ENCODE results near the gene SLC22A2.
"Not testable (repeated sequence)": the region's sequence is repeated elsewhere in the genome, so short reads cannot be mapped to it uniquely, and the experiment has no call there.

The SLC22A2 gene

GRCh38 chr6:160258346-160259142 lies at the start of gene SLC22A2:
SLC22A2 (minus strand) TSS chr6:160258821; CDS start chr6:160258757, 64 bp downstream.
- DNase-seq (ENCODE audit: extremely low read depth in 1 of 2, low read depth in 1 of 2): no peak

GRCh38 chr6:160305926-160306713 lies 47.5 kb upstream of the SLC22A2 start:
- DNase-seq (ENCODE audit: extremely low read depth in 1 of 2, low read depth in 1 of 2): no peak

- no peak for DNase-seq (ENCODE audit: extremely low read depth in 1 of 2, low read depth in 1 of 2)
Measured at GRCh38 chr6:160303806-160304205, 45.2 kb upstream of the SLC22A2 start.

GRCh38 chr6:160302431-160303082 lies 43.9 kb upstream of the SLC22A2 start:
- not testable (repeated sequence) for DNase-seq (ENCODE audit: extremely low read depth in 1 of 2, low read depth in 1 of 2)

GRCh38 chr6:160301339-160301738 lies 42.7 kb upstream of the SLC22A2 start:
- no peak for DNase-seq (ENCODE audit: extremely low read depth in 1 of 2, low read depth in 1 of 2)

- DNase-seq (ENCODE audit: extremely low read depth in 1 of 2, low read depth in 1 of 2): no peak
Measured at GRCh38 chr6:160300076-160300695, 41.6 kb upstream of the SLC22A2 start.

- no peak for DNase-seq (ENCODE audit: extremely low read depth in 1 of 2, low read depth in 1 of 2)
Measured at GRCh38 chr6:160299559-160299958, 40.9 kb upstream of the SLC22A2 start.

GRCh38 chr6:160298121-160298520 lies 39.5 kb upstream of the SLC22A2 start:
- DNase-seq (ENCODE audit: extremely low read depth in 1 of 2, low read depth in 1 of 2): no peak

GRCh38 chr6:160297310-160297709 lies 38.7 kb upstream of the SLC22A2 start:
- no peak for DNase-seq (ENCODE audit: extremely low read depth in 1 of 2, low read depth in 1 of 2)

- DNase-seq (ENCODE audit: extremely low read depth in 1 of 2, low read depth in 1 of 2): no peak
Measured at GRCh38 chr6:160293844-160294243, 35.2 kb upstream of the SLC22A2 start.

GRCh38 chr6:160285541-160286105 lies 27.0 kb upstream of the SLC22A2 start:
- no peak for DNase-seq (ENCODE audit: extremely low read depth in 1 of 2, low read depth in 1 of 2)

- DNase-seq (ENCODE audit: extremely low read depth in 1 of 2, low read depth in 1 of 2): no peak
Measured at GRCh38 chr6:160284575-160284974, 26.0 kb upstream of the SLC22A2 start.

GRCh38 chr6:160282444-160282843 lies 23.8 kb upstream of the SLC22A2 start:
- DNase-seq (ENCODE audit: extremely low read depth in 1 of 2, low read depth in 1 of 2): no peak

GRCh38 chr6:160279850-160280249 lies 21.2 kb upstream of the SLC22A2 start:
- DNase-seq (ENCODE audit: extremely low read depth in 1 of 2, low read depth in 1 of 2): no peak

- no peak for DNase-seq (ENCODE audit: extremely low read depth in 1 of 2, low read depth in 1 of 2)
Measured at GRCh38 chr6:160278786-160279310, 20.2 kb upstream of the SLC22A2 start.

GRCh38 chr6:160278311-160278710 lies 19.7 kb upstream of the SLC22A2 start:
- DNase-seq (ENCODE audit: extremely low read depth in 1 of 2, low read depth in 1 of 2): no peak

GRCh38 chr6:160277546-160277945 lies 18.9 kb upstream of the SLC22A2 start:
- DNase-seq (ENCODE audit: extremely low read depth in 1 of 2, low read depth in 1 of 2): no peak

- no peak for DNase-seq (ENCODE audit: extremely low read depth in 1 of 2, low read depth in 1 of 2)
Measured at GRCh38 chr6:160277144-160277543, 18.5 kb upstream of the SLC22A2 start.

- no peak for DNase-seq (ENCODE audit: extremely low read depth in 1 of 2, low read depth in 1 of 2)
Measured at GRCh38 chr6:160276126-160276525, 17.5 kb upstream of the SLC22A2 start.

GRCh38 chr6:160275511-160276003 lies 16.9 kb upstream of the SLC22A2 start:
- DNase-seq (ENCODE audit: extremely low read depth in 1 of 2, low read depth in 1 of 2): no peak
